Measurements from ENCODE around the gene CAPN15. TPM values are rescaled to one million over a fixed set of nuclear protein-coding genes. Genes with fewer than 3 reads are reported as not detected.

The CAPN15 gene
- polyA plus RNA-seq, 1 of the 3 experiments (the other 2 are of a cell fraction), result 22.9 TPM

GRCh38 chr16:534856-535445, 7.4 kb downstream of the CAPN15 start:
- no peaks in the 10 kb centered on the region for H3K27me3 ChIP-seq (ENCODE audit: insufficient read depth)
- H3K4me1 ChIP-seq (ENCODE audit: control insufficient read depth in 1 of 2, insufficient read depth in 2 of 2, low read depth in 1 of 2, low read length in 1 of 2), result no peaks in the 10 kb centered on the region; a peak in 1 of 4 replicates
- H3F3A ChIP-seq (replicated peaks; ENCODE audit: insufficient read depth), result no peaks in the 10 kb centered on the region
- no peak overlapping the region for H2AFZ ChIP-seq (ENCODE audit: low read depth)
- H3K4me3 ChIP-seq (ENCODE audit: low read depth in 2 of 2, low read length in 1 of 2), result no peak overlapping the region
- no peak for DNase-seq
- TF ChIP-seq NFIC (IDR thresholded peaks at IDR 0.05; ENCODE audit: borderline replicate concordance) (no peak), USF2 (IDR thresholded peaks at IDR 0.05; ENCODE audit: borderline replicate concordance, low read depth, low read length) (no peak)
- ChIA-PET CTCF (no interaction called here), POLR2A (no interaction called here)
- peaks cover 0 to 26% of the 10 kb centered on the region in 2 experiments for H3K36me3 ChIP-seq (replicated peaks in 1 of 2; ENCODE audit: control insufficient read depth in 1 of 2, insufficient read depth in 2 of 2, low read length in 1 of 2)
- H3K27ac ChIP-seq (ENCODE audit: low read depth in 2 of 2, low read length in 1 of 2), result no peak overlapping the region; a peak in 1 of 4 replicates
- H3K9ac ChIP-seq, result no peak overlapping the region
- peaks cover 97% of the 10 kb centered on the region for H3K79me2 ChIP-seq (ENCODE audit: insufficient read depth)
- no peaks in the 10 kb centered on the region for H3K9me2 ChIP-seq
- peaks cover 64% of the 10 kb centered on the region for H4K20me1 ChIP-seq (ENCODE audit: insufficient read depth)
- H3K9me3 ChIP-seq, result no peaks in the 10 kb centered on the region
- WGBS (ENCODE audit: low lambda C conversion rate), result 96% methylated on average over 14 of the region's 27 CpGs
- H3K4me2 ChIP-seq, result no peak overlapping the region

- no peak for DNase-seq
- Histone ChIP-seq H3K4me1 (ENCODE audit: control insufficient read depth in 1 of 2, insufficient read depth in 2 of 2, low read depth in 1 of 2, low read length in 1 of 2) (no peaks in the 10 kb centered on the region), H3K4me2 (no peak overlapping the region), H3K9ac (no peak overlapping the region), H3K9me2 (no peaks in the 10 kb centered on the region), H3K36me3 (replicated peaks in 1 of 2; ENCODE audit: control insufficient read depth in 1 of 2, insufficient read depth in 2 of 2, low read length in 1 of 2) (peaks cover 0 to 25% of the 10 kb centered on the region in 2 experiments), H3K27me3 (ENCODE audit: insufficient read depth) (no peaks in the 10 kb centered on the region), H3K27ac (ENCODE audit: low read depth in 2 of 2, low read length in 1 of 2) (no peak overlapping the region), H4K20me1 (ENCODE audit: insufficient read depth) (peaks cover 56% of the 10 kb centered on the region), H3K4me3 (ENCODE audit: low read depth in 2 of 2, low read length in 1 of 2) (no peak overlapping the region), H3K79me2 (ENCODE audit: insufficient read depth) (peaks cover 97% of the 10 kb centered on the region), H2AFZ (ENCODE audit: low read depth) (no peak overlapping the region), H3F3A (replicated peaks; ENCODE audit: insufficient read depth) (no peaks in the 10 kb centered on the region), H3K9me3 (no peaks in the 10 kb centered on the region)
- TF ChIP-seq MAX (IDR thresholded peaks at IDR 0.05; ENCODE audit: low read depth), result no peak
- TF ChIP-seq RAD21 (IDR thresholded peaks at IDR 0.05; ENCODE audit: low read length), result no peak
- TF ChIP-seq JUND (IDR thresholded peaks at IDR 0.05), result no peak
- TF ChIP-seq USF1 (IDR thresholded peaks at IDR 0.05; ENCODE audit: borderline replicate concordance, low read depth), result no peak
- TF ChIP-seq MEF2A (IDR thresholded peaks at IDR 0.05; ENCODE audit: borderline replicate concordance, low read depth), result no peak
- no peak for TF ChIP-seq FOXM1 (IDR thresholded peaks at IDR 0.05; ENCODE audit: low read depth)
- TF ChIP-seq POLR2AphosphoS5 (IDR thresholded peaks at IDR 0.05; ENCODE audit: low read depth, low read length), result no peak
- no peak for TF ChIP-seq PBX3 (IDR thresholded peaks at IDR 0.05)
- no peak for TF ChIP-seq TAF1 (IDR thresholded peaks at IDR 0.05; ENCODE audit: borderline replicate concordance, low read depth, low read length)
- no peak for TF ChIP-seq USF2 (IDR thresholded peaks at IDR 0.05; ENCODE audit: borderline replicate concordance, low read depth, low read length)
- TF ChIP-seq RFX5 (IDR thresholded peaks at IDR 0.05; ENCODE audit: low read length), result no peak
- TF ChIP-seq NFIC (IDR thresholded peaks at IDR 0.05; ENCODE audit: borderline replicate concordance), result no peak
- TF ChIP-seq TCF12 (IDR thresholded peaks at IDR 0.05), result no peak
- TF ChIP-seq YY1 (IDR thresholded peaks at IDR 0.05; ENCODE audit: low read depth), result no peak
- no peak for TF ChIP-seq ELF1 (IDR thresholded peaks at IDR 0.05)
- TF ChIP-seq FOSL2 (IDR thresholded peaks at IDR 0.05; ENCODE audit: borderline replicate concordance, low read depth), result no peak
- TF ChIP-seq SIN3A (IDR thresholded peaks at IDR 0.05; ENCODE audit: borderline replicate concordance, low read depth, low read length), result no peak
- no peak for TF ChIP-seq EZH2phosphoT487 (IDR thresholded peaks at IDR 0.05; ENCODE audit: borderline replicate concordance, low read depth)
- POLR2A ChIA-PET, result no interaction called here
- CTCF ChIA-PET, result no interaction called here
- 76% methylated on average over 5 of the region's 39 CpGs for WGBS (ENCODE audit: low lambda C conversion rate)
Measured at GRCh38 chr16:535446-536405, 8.2 kb downstream of the CAPN15 start.

Measured in SK-N-SH (cell line).